Naive B cell (primary cell): ENCODE data around the gene ENO1. TPM values are rescaled to one million over a fixed set of nuclear protein-coding genes. Genes with fewer than 3 reads are reported as not detected.
A peak's percentile ranks its signal among the peaks of the same experiment; 100 is the strongest.

Experiments
- ATAC-seq, 2 donors: fragments of 150-1000 bp; cut with Tn5 transposase; 2 replicates each; pipeline ENCODE4 v1.10.0; 2021; ENCODE audit warnings: low read depth in 2 of 2, mild to moderate bottlenecking in 2 of 2, moderate library complexity in 2 of 2
- DNase-seq: peaks from one replicate; pipeline ENCODE4 v3.0.0; 2022
- H3K27ac Mint-ChIP-seq, 6 donors: one replicate each; pipeline ENCODE4 v1.8.0; 2020 to 2022; ENCODE audit warnings: mild to moderate bottlenecking in 6 of 6, mixed read lengths in 6 of 6, moderate library complexity in 5 of 6, inconsistent platforms in 2 of 6
- H3K27me3 Mint-ChIP-seq, 3 donors: one replicate each; pipeline ENCODE4 v1.8.0; 2021 to 2022; ENCODE audit warnings: mixed read lengths in 3 of 3, mild to moderate bottlenecking in 1 of 3
- H3K36me3 Mint-ChIP-seq, 2 donors: one replicate each; pipeline ENCODE4 v1.8.0; 2020 to 2022; ENCODE audit warnings: mixed read lengths in 2 of 2, inconsistent platforms in 1 of 2, mild to moderate bottlenecking in 1 of 2
- H3K4me1 Mint-ChIP-seq, 3 donors: one replicate each; pipeline ENCODE4 v1.8.0; 2020 to 2022; ENCODE audit warnings: mixed read lengths in 3 of 3, inconsistent platforms in 1 of 3, mild to moderate bottlenecking in 1 of 3, moderate library complexity in 1 of 3
- H3K4me3 Mint-ChIP-seq, 8 donors: one replicate each; pipeline ENCODE4 v1.8.0; 2020 to 2022; ENCODE audit warnings: mild to moderate bottlenecking in 8 of 8, mixed read lengths in 8 of 8, moderate library complexity in 8 of 8, inconsistent platforms in 2 of 8
- H3K9me3 Mint-ChIP-seq, 7 donors: one replicate each; pipeline ENCODE4 v1.8.0; 2020 to 2022; ENCODE audit warnings: mixed read lengths in 7 of 7, mild to moderate bottlenecking in 5 of 7, inconsistent platforms in 2 of 7, moderate library complexity in 1 of 7
- polyA plus RNA-seq, 6 donors: library from polyadenylated mRNA; unstranded; fragments of 300-500 nt; fragmentation: Illumina TruSeq; gene quantifications; one replicate each; pipeline ENCODE4 v1.2.3, GENCODE V29; 2021; ENCODE audit warnings: low read depth in 6 of 6

ENO1 gene
- polyA plus RNA-seq, 6 donors from 2014 or later = 543 to 921 (median 629) TPM

DNA sequence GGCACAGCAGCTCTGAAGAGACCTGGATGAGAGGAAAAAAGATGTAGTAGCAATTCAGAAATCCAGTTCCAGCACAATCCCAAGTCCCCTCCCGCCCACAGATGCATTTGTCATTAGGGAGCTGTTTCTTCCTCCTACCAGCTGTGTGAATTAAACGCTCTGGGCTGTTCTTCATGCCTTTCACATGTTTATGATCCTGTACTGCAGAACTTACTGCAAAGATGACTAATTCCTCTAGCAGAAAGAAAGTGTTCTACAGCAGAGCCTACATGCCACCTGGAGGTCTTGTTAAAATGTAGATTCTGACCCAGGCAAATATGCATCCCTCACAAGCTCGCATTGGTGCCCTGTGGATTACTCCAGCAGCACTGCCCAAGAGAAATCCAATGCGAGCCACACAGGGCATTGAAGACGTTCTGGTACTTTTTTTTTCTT is 6.5 kb downstream of the ENO1 start:
- no peaks in the 10 kb centered on the region for H3K9me3 Mint-ChIP-seq
- H3K4me3 Mint-ChIP-seq = no peak overlapping the region
- peaks cover 19 to 23% of the 10 kb centered on the region in 2 donors for H3K36me3 Mint-ChIP-seq
- H3K27me3 Mint-ChIP-seq = no peaks in the 10 kb centered on the region
- peak overlapping the region in 2 of 6 donors; percentile 42 to 52 for H3K27ac Mint-ChIP-seq
- H3K4me1 Mint-ChIP-seq = peaks cover 28 to 37% (median 34%) of the 10 kb centered on the region in 3 donors
- no peak for ATAC-seq
- DNase-seq = no peak

DNA sequence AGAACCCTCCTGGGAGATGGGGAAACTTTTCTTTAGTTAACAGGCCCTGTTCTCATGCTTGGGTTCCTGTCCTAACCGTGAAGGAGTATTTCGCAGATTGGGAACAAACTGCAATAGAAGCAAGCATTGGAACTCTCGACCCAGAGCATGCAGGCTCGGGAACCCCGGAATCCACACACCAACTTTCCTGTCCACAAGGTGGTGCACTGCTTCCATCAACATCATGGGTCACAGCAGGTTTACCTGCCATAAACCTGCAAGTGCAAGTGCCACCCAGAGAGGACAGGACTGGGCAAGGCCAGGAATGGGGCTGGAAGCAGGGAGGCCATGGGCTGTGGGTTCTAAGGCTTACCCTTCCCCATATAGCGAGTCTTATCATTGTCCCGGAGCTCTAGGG is 6.9 kb downstream of the ENO1 start:
- no peaks in the 10 kb centered on the region for H3K9me3 Mint-ChIP-seq
- DNase-seq (no peak), ATAC-seq (no peak)
- peaks cover 19 to 23% of the 10 kb centered on the region in 2 donors for H3K36me3 Mint-ChIP-seq
- no peaks in the 10 kb centered on the region for H3K27me3 Mint-ChIP-seq
- peaks cover 27 to 33% (median 31%) of the 10 kb centered on the region in 3 donors for H3K4me1 Mint-ChIP-seq
- H3K4me3 Mint-ChIP-seq = no peak overlapping the region
- peak overlapping the region in 1 of 6 donors; percentile 42 for H3K27ac Mint-ChIP-seq

DNA sequence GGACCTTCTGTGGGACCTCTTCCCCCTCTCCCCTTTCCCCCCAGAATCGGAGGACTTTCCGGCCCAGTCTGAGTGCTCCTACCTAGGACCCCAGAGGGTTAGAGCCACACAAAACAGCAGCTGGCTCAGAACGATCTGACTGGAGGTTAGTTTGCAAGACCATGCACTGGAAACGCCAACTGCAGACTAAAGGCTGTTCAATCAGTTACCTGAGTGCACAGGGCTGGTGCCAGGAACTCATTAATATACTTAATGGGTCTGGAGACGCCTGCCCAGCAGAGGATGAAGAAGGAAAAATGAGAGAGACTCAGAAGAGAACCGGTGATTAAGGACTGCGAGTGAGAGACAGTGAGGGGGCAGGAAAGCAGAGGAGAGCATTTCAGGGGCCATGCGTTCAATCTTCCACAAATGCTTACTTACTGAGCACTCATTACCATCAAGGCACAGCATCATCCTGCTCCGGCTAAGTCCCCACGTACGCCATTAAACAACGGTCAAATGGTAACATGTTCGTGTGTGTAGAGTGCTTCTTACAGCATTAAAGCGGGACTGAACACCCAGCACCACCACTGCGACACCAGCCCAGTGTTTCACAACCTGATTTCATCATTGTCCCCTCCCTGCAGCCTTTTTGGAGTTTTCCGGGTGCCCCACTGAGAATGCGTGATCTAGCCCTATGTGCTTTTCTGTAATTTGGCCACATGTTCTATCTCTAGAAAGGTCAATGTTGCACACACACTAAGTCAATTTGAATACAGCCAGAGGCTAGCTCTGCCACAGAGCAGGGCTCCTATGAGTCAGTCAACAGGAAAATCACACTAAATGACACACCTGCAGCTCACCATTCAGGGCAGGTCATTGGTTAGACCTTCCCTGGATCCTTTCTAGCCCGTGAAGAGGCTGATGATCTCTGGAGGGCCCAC is 7.6 kb downstream of the ENO1 start:
- DNase-seq (no peak), ATAC-seq (no peak)
- Mint-ChIP-seq H3K9me3 (no peaks in the 10 kb centered on the region), H3K4me1 (peaks cover 24 to 26% (median 24%) of the 10 kb centered on the region in 3 donors), H3K4me3 (peak overlapping the region in 1 of 8 donors; percentile 4), H3K36me3 (peaks cover 19 to 23% of the 10 kb centered on the region in 2 donors), H3K27ac (peak overlapping the region in 3 of 6 donors; percentile 20 to 58 (median 30)), H3K27me3 (no peaks in the 10 kb centered on the region)

DNA sequence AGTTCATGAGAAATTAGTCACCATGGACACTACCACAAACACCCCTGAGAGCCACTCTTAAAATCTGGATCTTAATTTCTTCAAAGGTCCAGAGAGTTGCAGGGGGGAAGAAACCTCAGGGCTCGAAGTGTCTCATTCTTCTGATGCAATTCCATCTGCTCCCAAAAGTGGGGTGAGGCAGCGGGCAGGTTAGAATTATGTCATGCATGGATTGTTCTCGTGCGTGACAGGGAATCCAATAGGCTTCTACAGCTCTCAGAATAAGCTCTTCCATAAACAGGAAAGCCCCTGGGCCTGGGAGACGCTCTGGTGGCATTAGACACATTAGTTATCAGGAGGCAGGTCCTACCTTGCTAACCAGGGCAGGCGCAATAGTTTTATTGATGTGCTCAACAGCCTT is 8.4 kb downstream of the ENO1 start:
- DNase-seq = no peak
- Mint-ChIP-seq H3K27me3 (no peaks in the 10 kb centered on the region), H3K27ac (peak overlapping the region in 1 of 6 donors; percentile 52), H3K4me1 (peaks cover 16 to 18% (median 17%) of the 10 kb centered on the region in 3 donors), H3K36me3 (peaks cover 15 to 23% of the 10 kb centered on the region in 2 donors), H3K9me3 (no peaks in the 10 kb centered on the region), H3K4me3 (no peak overlapping the region)
- no peak for ATAC-seq

DNA sequence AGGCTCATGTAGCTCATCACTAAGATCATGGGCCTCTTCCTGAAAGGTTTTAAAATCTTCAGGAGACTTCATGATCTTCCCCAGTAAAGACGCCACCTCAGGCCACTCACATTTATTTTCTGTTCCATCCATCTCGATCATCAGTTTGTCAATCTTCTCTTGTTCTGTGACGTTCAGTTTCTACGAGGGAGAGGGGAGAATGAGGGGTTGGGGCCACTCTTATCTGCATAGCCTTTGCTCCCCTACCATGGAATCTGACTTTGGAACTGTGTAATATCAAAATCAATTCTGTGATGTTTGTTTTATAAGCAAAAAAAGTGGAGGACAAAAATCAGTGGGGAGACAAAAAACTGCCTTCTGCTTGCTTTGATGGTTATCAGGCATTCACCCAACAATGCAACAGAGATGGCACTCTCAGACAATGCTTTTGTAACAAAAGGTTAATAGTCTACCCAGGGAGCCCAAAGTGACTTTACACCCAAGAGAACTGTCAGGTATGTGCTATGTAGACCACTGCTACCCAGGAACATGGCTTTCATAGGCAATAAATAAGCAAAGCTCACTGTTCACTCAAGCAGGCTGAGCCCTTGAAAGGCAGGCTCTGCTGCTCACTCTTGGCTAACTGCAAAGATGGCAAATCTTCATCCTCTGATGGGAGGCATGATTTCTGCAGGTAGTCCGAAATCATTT is 10.5 kb downstream of the ENO1 start:
- DNase-seq (no peak), ATAC-seq (no peak)
- Mint-ChIP-seq H3K27ac (no peak overlapping the region), H3K4me1 (peaks cover 9 to 13% (median 9%) of the 10 kb centered on the region in 3 donors), H3K36me3 (peaks cover 10 to 23% of the 10 kb centered on the region in 2 donors), H3K9me3 (no peaks in the 10 kb centered on the region), H3K27me3 (no peaks in the 10 kb centered on the region), H3K4me3 (no peak overlapping the region)

DNA sequence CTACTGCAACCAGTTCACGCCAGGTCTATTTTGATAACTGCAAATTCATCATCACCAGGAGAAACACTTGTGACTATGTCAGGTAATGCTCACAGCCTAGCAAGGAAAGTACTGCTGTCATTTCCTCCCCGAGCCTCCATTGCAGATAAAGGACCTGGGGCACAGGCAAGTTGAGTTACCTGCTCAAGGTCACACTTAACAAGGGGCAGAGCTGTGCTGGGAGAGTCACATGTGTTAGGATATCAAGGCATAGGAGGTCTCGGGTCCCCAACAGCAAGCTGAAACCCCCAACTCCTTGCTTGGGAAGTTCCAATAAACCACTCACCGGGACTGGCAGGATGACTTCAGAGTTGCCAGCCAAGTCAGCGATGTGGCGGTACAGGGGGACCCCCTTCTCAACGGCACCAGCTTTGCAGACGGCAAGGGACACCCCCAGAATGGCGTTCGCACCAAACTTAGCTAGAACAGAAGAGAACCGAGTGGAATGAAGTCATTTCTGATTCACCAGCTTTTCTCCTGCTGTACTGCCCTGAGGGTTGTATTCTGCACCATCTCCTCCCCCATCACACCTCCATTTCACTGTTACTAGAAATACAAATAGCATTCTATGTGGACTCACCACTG is 11.6 kb downstream of the ENO1 start:
- Mint-ChIP-seq H3K4me1 (peaks cover 7 to 11% (median 9%) of the 10 kb centered on the region in 3 donors), H3K36me3 (peaks cover 10 to 23% of the 10 kb centered on the region in 2 donors), H3K27ac (peak overlapping the region in 3 of 6 donors; percentile 17 to 79 (median 62)), H3K9me3 (no peaks in the 10 kb centered on the region), H3K4me3 (no peak overlapping the region), H3K27me3 (no peaks in the 10 kb centered on the region)
- ATAC-seq (no peak), DNase-seq (no peak)

DNA sequence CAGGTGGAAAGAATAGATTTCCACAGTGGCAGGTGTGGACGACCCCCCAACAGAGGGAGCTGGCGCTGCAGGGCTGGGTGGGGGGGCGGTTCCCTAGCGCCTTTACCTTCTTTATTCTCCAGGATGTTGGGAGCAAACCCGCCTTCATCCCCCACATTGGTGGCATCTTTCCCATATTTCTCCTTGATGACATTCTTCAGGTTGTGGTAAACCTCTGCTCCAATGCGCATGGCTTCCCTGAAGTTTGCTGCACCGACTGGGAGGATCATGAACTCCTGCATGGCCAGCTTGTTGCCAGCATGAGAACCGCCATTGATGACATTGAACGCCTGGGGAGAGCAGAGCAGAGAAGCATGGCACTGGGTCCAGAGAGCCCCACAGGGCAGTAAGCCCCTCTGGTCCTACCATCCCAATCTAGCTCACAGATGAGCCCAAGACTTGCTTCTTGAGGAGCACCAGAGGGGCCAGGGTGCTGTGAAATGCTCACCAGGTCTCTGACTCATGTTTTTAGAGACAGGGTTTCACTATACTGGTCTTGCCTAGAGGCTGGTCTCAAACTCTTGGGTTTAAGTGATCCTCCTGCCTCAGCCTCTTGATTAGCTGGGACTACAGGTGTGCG is 12.2 kb downstream of the ENO1 start:
- H3K27ac Mint-ChIP-seq = peak overlapping the region in 1 of 6 donors; percentile 62
- peaks cover 10 to 23% of the 10 kb centered on the region in 2 donors for H3K36me3 Mint-ChIP-seq
- no peaks in the 10 kb centered on the region for H3K9me3 Mint-ChIP-seq

DNA sequence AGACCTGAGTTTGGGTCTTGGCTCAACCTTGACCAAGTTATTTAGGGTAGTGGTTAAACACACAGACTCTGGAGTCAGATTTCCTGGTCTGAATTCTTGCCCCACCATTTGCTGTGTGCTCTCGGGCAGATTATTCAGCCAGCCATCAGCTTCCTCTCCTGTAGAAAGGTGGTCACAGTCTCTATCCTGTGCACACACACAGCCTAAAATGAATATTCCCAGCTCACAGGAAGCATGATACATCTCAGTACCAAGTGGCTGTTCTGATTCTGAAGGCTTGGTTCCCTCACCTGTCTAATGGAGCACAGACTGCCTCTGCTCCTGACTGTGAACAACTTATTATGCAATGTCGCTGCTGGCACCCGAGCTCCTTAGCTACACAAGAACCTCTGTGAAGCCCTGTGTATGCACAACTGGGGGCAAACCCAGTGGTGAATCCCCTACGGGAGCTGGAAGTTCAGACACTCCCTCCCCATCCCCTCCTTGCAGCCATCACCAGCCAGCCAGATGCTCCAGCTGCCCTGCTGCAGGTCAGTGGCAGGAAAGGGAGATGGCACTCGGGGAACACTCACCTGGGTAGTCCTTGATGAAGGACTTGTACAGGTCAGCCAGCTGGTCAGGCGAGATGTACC is 13.7 kb downstream of the ENO1 start:
- ATAC-seq = no peak
- Mint-ChIP-seq H3K9me3 (no peaks in the 10 kb centered on the region), H3K27ac (no peak overlapping the region), H3K36me3 (peaks cover 15 to 19% of the 10 kb centered on the region in 2 donors), H3K4me1 (peaks cover 4 to 14% (median 4%) of the 10 kb centered on the region in 3 donors), H3K27me3 (no peaks in the 10 kb centered on the region), H3K4me3 (no peak overlapping the region)
- DNase-seq = no peak

More for the DNA sequence above, 12.2 kb downstream of the ENO1 start:
- Mint-ChIP-seq H3K4me1 (peaks cover 7 to 11% (median 9%) of the 10 kb centered on the region in 3 donors), H3K4me3 (no peak overlapping the region), H3K27me3 (no peaks in the 10 kb centered on the region)
- ATAC-seq (no peak), DNase-seq (no peak)

DNA sequence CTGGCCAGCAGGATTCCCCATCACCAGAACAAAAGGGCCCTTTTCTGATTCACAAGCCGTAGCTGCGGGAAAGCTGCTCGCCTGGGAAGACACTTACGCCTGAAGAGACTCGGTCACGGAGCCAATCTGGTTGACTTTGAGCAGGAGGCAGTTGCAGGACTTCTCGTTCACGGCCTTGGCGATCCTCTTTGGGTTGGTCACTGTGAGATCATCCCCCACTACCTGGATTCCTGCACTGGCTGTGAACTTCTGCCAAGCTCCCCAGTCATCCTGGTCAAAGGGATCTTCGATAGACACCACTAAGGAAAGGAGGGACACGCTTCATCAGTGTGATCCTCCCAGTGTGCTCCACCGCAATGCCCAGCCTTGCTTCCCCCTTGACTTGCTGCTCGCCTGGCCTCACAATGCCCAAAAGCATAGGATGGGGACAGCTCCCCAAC is 14.7 kb downstream of the ENO1 start:
- DNase-seq (no peak), ATAC-seq (no peak)
- no peaks in the 10 kb centered on the region for H3K27me3 Mint-ChIP-seq
- H3K27ac Mint-ChIP-seq = peak overlapping the region in 1 of 6 donors; percentile 22
- H3K4me3 Mint-ChIP-seq = no peak overlapping the region
- H3K9me3 Mint-ChIP-seq = no peaks in the 10 kb centered on the region
- peaks cover 8 to 14% (median 12%) of the 10 kb centered on the region in 3 donors for H3K4me1 Mint-ChIP-seq
- H3K36me3 Mint-ChIP-seq = peaks cover 9 to 14% of the 10 kb centered on the region in 2 donors

DNA sequence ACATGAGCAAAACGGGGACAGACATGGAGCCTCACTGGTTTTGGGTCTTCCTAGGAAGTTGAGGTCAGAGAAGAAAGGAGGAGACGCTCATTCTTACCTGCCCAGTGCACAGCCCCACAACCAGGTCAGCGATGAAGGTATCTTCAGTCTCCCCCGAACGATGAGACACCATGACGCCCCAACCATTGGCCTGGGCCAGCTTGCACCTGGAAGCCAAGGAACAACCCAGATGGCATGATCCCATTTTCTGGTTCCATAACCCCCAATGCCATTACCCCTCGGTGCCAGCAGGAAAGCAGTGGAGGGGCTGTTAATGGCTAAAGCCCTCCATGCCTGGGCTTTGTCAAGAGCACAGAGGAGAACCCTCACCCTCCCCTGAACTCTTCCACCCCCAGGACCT is 15.3 kb downstream of the ENO1 start:
- Mint-ChIP-seq H3K4me3 (no peak overlapping the region), H3K27ac (peak overlapping the region in 2 of 6 donors; percentile 56 to 69), H3K4me1 (peaks cover 14 to 19% (median 17%) of the 10 kb centered on the region in 3 donors), H3K9me3 (peaks cover 0 to under 1% (median 0%) of the 10 kb centered on the region in 7 donors), H3K36me3 (peaks cover 7 to 13% of the 10 kb centered on the region in 2 donors), H3K27me3 (no peaks in the 10 kb centered on the region)
- no peak for ATAC-seq
- no peak for DNase-seq

DNA sequence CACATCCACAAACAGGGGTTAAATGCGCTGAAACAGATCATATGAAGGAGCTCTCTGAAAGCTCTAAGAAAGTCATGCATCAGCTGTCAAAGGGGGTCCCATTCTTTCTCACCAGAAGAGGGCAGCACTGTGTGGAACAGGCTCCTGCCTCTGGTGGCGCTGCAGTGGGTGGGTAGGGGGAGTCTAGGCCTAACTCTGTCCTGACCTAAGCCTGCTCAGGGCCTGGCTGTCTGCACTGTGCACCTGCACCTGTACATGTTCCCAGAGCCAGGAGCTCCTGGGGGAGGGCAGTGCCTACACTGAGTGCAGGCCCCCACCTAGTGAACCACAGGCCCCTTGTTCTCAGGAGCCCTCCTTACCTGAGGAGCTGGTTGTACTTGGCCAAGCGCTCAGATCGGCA is 16.0 kb downstream of the ENO1 start:
- Mint-ChIP-seq H3K4me3 (no peak overlapping the region), H3K27me3 (no peaks in the 10 kb centered on the region), H3K9me3 (peaks cover 0 to 1% (median 0%) of the 10 kb centered on the region in 7 donors), H3K27ac (peak overlapping the region in 2 of 6 donors; percentile 32 to 69), H3K36me3 (peaks cover 7 to 8% of the 10 kb centered on the region in 2 donors), H3K4me1 (peaks cover 10 to 22% (median 18%) of the 10 kb centered on the region in 3 donors)
- DNase-seq = peak; percentile 25
- peak; percentile 52 to 59 for ATAC-seq

DNA sequence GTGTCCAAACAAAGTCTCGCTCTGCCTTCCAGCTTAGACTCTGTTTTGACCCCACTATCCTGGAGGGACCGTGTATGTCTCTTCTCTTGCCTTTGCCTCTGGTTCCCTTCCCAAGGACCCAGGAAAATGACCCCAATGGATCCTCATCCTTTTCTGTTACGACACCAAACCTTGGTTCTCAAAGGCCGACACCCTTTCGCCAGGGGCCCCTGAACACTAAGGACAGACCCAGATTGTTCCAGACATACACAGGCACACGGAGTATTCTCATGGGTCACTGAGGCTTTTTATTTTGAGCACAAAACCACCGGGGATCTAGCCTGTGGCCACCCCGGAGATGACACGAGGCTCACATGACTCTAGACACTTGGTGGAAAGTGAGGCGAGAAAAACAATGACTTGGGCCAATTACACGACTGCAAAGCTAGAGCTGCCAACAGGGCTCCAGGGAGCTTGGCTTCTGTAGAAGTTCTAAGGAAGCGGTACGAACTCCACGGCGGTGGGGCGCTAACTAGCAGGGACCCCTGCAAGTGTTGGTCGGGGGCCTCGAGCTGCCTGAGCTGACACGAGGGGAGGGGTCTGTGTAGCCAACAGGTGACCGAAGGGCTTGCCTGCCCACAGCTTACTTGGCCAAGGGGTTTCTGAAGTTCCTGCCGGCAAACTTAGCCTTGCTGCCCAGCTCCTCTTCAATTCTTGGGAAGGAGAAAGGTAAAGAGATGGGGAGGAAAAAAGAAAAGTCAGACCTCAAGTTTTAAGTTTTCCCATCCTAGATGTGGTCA is 17.6 kb downstream of the ENO1 start:
- H3K27me3 Mint-ChIP-seq = no peaks in the 10 kb centered on the region
- DNase-seq = no peak
- no peak overlapping the region for H3K4me3 Mint-ChIP-seq
- peaks cover 10 to 22% (median 18%) of the 10 kb centered on the region in 3 donors for H3K4me1 Mint-ChIP-seq
- H3K27ac Mint-ChIP-seq = peak overlapping the region in 3 of 6 donors; percentile 37 to 52 (median 50)
- peaks cover 7 to 12% of the 10 kb centered on the region in 2 donors for H3K36me3 Mint-ChIP-seq
- no peak for ATAC-seq
- peaks cover 0 to 1% (median 0%) of the 10 kb centered on the region in 7 donors for H3K9me3 Mint-ChIP-seq
